ENCODE measurements around the gene ZMIZ1.

ZMIZ1 gene

GRCh38 chr10:79081353-79082034, 12.7 kb downstream of the ZMIZ1 start:
- DNase-seq (ENCODE audit: low read depth in 1 of 2, low spot score in 1 of 2): no peak

DNA sequence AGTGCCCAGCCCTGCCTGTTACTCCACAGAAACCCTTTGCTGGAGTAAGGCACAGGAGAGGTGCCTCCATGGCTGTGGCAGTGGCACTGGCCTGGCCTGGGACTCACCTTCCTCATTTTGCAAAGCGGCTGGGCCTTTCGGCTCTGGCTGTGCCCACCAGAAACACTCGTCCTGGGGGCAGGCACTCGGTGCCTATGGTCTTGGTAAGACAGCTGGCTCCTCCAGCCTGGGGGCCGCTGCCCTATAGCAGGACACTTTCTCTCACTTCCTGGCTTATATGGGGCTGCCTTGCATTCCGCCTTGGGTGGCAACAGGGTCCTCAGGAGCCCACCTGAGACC, 13.2 kb downstream of the ZMIZ1 start:
- DNase-seq (ENCODE audit: low read depth in 1 of 2, low spot score in 1 of 2): no peak

DNA sequence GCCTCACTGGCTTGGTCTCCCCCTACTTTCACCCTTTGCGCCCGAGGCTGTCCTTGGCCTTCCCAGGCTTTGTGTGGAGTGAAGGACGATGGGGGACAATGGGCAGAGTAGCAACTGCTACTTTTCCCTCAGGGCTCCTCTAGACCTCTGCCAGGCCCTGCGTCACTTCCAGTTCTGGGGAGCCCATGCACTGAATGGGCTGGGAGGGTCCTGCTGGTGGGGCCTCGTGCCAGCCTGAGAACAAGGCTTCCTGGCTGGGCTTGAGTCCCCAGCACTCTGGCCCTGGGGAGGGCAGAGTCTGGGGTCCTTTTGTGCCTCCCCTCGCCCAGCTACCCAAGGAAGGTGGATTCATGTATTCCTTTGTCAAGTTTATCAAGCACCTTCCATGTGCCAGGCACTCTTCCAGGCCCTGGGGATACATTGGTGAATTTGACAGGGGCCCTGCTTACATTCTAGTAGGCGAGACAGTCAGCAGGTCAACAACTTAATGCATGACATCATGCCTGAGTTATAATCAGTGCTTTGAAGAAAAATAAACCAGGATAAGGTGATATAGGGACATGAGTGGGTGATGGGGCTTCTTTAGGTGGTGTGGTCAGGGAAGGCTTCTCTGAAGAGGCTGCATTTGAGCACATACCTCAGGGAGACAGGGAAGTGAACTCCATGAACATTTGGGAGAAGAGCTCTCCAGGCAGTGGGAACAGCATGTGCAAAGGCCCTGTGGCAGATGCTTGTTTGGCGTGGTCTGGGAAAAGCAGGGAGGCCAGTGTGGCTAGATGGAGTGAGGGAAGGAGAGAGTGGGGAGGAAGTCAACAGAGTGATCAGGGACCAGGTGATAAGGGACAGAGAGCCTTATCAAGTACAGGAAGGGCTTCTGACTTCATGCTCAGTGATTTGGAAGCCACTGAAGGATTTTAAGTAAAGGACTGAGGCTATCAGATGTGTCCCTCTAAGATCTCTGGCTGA, 14.1 kb downstream of the ZMIZ1 start:
- DNase-seq (ENCODE audit: low read depth in 1 of 2, low spot score in 1 of 2): no peak

DNA sequence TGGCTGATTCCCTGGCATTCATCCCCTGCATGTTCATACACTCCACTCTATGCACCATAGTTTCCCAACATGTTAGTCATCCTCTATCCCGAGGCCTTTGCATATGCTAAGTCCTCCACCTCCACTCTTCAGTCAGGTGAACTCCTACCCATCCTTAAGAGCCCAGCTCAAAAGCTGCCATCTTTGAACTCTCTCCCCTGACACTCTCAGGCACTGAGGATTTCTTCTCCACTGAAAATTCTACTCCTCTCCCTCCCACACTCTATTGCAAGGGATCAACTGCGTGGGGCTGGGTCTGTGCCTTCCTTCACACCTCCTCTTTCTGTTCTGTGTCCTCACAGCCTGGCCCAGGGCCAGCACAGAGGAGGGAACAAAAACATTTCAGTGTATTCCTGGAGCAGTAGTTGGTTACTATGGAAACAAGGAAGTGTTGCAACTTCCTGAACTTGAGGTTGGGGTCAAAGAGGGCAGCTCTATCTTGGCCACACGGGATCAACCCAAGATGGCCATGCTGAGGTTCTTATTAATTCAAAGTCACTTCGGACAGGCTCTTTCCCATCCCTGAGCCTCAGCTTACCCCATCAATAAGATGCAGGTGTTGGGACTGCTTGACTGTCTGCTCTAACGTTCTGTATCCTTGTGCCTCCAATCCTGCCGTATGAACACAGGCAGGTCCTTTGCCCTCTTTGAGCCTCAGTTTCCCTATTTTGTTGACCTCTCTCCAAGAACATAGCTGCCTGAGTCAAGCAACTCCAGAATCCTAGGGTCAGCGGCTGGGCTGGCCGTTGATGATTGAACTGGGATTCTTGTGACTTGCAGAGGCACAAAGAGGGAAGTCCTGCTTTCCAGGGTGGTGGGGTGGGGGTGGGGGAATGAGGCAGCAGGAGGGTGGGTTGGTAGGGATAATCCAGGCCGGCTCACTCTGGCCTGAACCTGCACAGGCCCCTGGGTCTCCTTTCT, 15.5 kb downstream of the ZMIZ1 start:
- DNase-seq (ENCODE audit: low read depth in 1 of 2, low spot score in 1 of 2): no peak

- no peak for DNase-seq (ENCODE audit: low read depth in 1 of 2, low spot score in 1 of 2)
These were observed 16.3 kb downstream of the ZMIZ1 start for GRCh38 chr10:79084972-79085597.

- no peak for DNase-seq (ENCODE audit: low read depth in 1 of 2, low spot score in 1 of 2)
These were observed 18.1 kb downstream of the ZMIZ1 start for GRCh38 chr10:79086822-79087221.

- no peak for DNase-seq (ENCODE audit: low read depth in 1 of 2, low spot score in 1 of 2)
These were observed 19.0 kb downstream of the ZMIZ1 start for GRCh38 chr10:79087721-79088120.

- DNase-seq (ENCODE audit: low read depth in 1 of 2, low spot score in 1 of 2): no peak
These were observed 19.4 kb downstream of the ZMIZ1 start for GRCh38 chr10:79088176-79088575.

- no peak for DNase-seq (ENCODE audit: low read depth in 1 of 2, low spot score in 1 of 2)
These were observed 20.0 kb downstream of the ZMIZ1 start for GRCh38 chr10:79088613-79089355.

GRCh38 chr10:79089632-79090031, 20.9 kb downstream of the ZMIZ1 start:
- no peak for DNase-seq (ENCODE audit: low read depth in 1 of 2, low spot score in 1 of 2)

- no peak for DNase-seq (ENCODE audit: low read depth in 1 of 2, low spot score in 1 of 2)
These were observed 21.5 kb downstream of the ZMIZ1 start for GRCh38 chr10:79090134-79090803.

DNA sequence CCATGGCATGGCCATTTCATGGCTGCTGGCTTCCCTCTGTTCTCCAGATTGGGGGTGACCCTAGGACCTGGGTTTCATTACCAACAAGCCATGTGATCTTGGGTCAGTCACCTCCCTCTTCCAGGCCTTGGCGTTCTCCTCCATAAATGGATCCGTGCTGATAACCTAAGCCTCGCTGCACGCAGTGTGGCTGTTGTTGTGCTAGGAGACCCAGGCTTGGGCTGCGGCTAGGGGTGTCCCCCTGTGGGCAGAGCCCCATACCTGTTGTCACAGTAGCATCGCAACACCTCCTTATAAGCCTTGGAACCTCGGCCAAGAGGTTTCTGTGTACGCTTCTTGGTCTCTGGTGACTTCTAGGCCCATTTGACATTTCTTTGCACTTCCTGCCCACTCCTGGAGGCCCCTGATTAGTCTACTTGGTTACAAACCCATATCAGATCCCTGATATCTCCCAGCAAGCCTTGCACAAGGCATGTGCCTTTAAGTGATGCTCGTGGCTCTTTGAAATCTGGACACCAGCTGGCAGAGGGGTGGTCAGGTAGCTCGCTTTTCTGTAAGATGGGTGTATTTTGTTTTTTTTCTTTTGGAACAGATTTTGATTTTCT, 23.6 kb downstream of the ZMIZ1 start:
- no peak for DNase-seq (ENCODE audit: low read depth in 1 of 2, low spot score in 1 of 2)

DNA sequence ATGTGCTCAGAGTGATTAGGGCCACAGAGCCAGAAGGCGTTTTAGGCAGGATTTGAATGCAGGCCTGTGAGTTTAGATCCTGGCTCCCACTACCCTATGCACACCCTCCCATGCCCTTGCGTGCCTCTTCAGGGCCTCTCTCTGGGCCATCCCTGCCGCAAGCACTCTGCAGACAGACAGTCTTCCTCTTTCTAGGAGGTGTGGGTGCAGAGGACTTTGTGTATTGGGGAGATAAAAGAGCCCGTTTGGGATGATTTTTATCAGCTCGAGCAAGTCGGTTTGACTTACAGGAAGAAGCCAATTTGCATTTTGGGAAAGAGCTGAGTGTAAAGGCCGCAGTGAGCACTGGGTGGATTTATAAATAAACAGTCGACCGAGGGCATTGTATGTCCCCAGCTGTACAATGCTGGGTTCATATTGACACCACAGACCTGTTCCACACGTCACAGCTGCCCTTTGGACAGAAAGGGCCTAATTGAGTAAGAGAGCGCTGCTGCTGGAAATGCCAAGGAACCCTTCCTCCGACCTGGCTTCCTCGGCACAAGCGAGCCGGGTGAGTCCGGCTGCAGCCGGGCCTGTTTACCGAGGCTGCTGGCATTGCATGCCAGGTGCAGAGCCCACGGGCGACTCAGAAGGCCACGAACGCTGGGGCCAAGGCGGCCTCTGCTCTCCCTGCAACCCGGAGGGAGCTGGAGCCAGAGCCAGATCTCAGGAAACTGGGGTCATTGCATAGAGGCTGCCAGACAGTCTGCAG, 25.1 kb downstream of the ZMIZ1 start:
- DNase-seq (ENCODE audit: low read depth in 1 of 2, low spot score in 1 of 2): no peak

- no peak for DNase-seq (ENCODE audit: low read depth in 1 of 2, low spot score in 1 of 2)
These were observed 25.8 kb downstream of the ZMIZ1 start for GRCh38 chr10:79094412-79095175.

DNA sequence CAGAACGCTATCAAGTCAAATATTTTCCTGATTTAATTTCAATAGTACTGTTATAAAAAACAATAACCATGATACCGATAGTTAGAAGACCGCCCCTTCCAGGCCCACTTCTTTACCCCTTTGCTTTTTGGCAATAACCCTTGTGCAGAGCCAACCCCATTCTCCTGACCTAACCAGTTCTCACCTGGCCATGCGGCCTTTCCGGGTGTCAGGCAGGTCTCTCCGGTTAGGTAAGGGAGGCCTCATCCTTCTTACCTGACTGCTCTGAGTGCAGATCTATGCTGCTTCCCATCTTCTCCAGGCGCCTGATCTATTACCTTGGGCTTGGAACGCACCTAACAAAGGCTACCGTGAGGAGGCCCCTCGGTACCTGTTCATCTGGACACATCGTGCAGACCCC, 26.6 kb downstream of the ZMIZ1 start:
- DNase-seq (ENCODE audit: low read depth in 1 of 2, low spot score in 1 of 2): no peak

- no peak for DNase-seq (ENCODE audit: low read depth in 1 of 2, low spot score in 1 of 2)
These were observed 27.7 kb downstream of the ZMIZ1 start for GRCh38 chr10:79096514-79096913.

GRCh38 chr10:79097021-79097872, 28.5 kb downstream of the ZMIZ1 start:
- DNase-seq (ENCODE audit: low read depth in 1 of 2, low spot score in 1 of 2): no peak
